ENCODE results near the gene RECK. TPM values are rescaled to one million over a fixed set of nuclear protein-coding genes. Genes with fewer than 3 reads are reported as not detected.
A peak's percentile ranks its signal among the peaks of the same experiment; 100 is the strongest.
"Not testable (repeated sequence)": the region's sequence is repeated elsewhere in the genome, so short reads cannot be mapped to it uniquely, and the experiment has no call there.

The RECK gene, protein sequence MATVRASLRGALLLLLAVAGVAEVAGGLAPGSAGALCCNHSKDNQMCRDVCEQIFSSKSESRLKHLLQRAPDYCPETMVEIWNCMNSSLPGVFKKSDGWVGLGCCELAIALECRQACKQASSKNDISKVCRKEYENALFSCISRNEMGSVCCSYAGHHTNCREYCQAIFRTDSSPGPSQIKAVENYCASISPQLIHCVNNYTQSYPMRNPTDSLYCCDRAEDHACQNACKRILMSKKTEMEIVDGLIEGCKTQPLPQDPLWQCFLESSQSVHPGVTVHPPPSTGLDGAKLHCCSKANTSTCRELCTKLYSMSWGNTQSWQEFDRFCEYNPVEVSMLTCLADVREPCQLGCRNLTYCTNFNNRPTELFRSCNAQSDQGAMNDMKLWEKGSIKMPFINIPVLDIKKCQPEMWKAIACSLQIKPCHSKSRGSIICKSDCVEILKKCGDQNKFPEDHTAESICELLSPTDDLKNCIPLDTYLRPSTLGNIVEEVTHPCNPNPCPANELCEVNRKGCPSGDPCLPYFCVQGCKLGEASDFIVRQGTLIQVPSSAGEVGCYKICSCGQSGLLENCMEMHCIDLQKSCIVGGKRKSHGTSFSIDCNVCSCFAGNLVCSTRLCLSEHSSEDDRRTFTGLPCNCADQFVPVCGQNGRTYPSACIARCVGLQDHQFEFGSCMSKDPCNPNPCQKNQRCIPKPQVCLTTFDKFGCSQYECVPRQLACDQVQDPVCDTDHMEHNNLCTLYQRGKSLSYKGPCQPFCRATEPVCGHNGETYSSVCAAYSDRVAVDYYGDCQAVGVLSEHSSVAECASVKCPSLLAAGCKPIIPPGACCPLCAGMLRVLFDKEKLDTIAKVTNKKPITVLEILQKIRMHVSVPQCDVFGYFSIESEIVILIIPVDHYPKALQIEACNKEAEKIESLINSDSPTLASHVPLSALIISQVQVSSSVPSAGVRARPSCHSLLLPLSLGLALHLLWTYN
- 1 to 10 TPM; 3.7 to 4.3 TPM for total RNA-seq
- polyA plus RNA-seq: 15.0 TPM

DNA sequence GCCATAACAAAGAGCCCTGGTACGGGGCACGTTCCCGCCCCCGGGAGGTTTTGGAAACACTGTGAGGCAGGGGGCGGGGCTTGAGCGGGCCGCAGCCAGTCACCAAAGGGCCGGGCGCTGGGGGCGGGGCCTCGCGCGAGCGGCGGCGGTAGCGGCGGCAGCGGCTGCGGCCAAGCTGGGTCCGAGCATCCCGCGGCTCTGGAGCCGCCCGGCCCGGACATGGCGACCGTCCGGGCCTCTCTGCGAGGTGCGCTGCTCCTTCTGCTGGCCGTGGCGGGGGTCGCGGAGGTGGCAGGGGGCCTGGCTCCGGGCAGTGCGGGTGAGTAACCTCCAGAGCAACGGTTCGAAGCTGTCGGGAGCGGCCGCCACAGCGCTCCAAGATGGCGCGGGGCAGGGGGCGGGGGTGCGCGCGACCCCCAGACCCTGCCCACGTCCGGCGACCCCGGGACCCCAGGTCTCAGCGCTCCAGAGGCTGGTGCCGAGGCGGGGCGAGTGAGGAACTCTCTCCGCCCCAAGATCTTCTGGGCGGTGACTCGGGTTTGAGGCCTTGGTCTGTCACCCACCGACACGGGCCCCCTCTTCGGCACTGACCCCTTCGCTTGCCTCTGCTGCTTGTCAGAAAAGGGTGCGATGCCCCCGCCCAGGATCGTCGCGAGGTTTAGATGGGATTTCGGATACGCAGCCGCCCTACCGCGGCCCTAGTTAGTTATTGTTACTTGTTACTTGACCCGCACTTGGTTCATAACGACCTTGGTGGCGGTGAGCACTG lies at the start of gene RECK:
TSS of gene RECK (plus strand) at position 134 of the 769 bp plus-strand sequence. CDS start at position 220, 86 bp downstream.
- Histone ChIP-seq H3K27me3 (ENCODE audit: insufficient read depth, low read length, poor library complexity, severe bottlenecking) (no peaks in the 10 kb centered on the region), H3K36me3 (ENCODE audit: insufficient read depth, low read length) (no peaks in the 10 kb centered on the region), H3K27ac (ENCODE audit: low read depth, low read length) (peak within 1 kb of the TSS; percentile 25), H3K9me3 (ENCODE audit: low read length) (no peaks in the 10 kb centered on the region), H3K4me1 (ENCODE audit: insufficient read depth, low read length) (peaks cover 25% of the 10 kb centered on the region), H3K4me3 (ENCODE audit: low read length) (peak within 1 kb of the TSS; percentile 68)
- peak; percentile 77 to 86 (median 83) for DNase-seq
- ChIA-PET POLR2A (interaction anchor here (0.8 kb wide), 1 partner anchor 43 kb away, joined by 4 read pairs; no protein-coding TSS in a partner anchor), CTCF (interaction anchor here (1.2 to 3.0 kb wide), 2 partner anchors 14 to 29 kb away, joined by 5 to 14 read pairs; no protein-coding TSS in a partner anchor)
- peak within 1 kb of the TSS; percentile 84 to 97 (median 89) for H3K4me3 Mint-ChIP-seq
- H3K27ac Mint-ChIP-seq: peak within 1 kb of the TSS in 7 of 8 donors; percentile 21 to 94 (median 82)
- no peaks in the 10 kb centered on the region for H3K9me3 Mint-ChIP-seq
- H3K36me3 Mint-ChIP-seq: peaks cover 0 to 4% (median 0%) of the 10 kb centered on the region in 3 donors
- peaks cover 37 to 48% (median 45%) of the 10 kb centered on the region in 3 donors for H3K4me1 Mint-ChIP-seq
- H3K27me3 Mint-ChIP-seq: peaks cover 4 to 9% of the 10 kb centered on the region in 2 donors

GRCh38 chr9:35990155-35990554 lies 46.6 kb upstream of the RECK start:
- CTCF ChIA-PET: no interaction called here
- H3K4me1 ChIP-seq (ENCODE audit: insufficient read depth, low read length): no peaks in the 10 kb centered on the region
- POLR2A ChIA-PET: no interaction called here
- Mint-ChIP-seq H3K9me3 (no peaks in the 10 kb centered on the region), H3K4me1 (no peaks in the 10 kb centered on the region), H3K27ac (no peak overlapping the region), H3K36me3 (peaks cover 0 to 1% (median 0%) of the 10 kb centered on the region in 3 donors), H3K27me3 (peaks cover 23 to 72% of the 10 kb centered on the region in 2 donors), H3K4me3 (no peak overlapping the region)
- no peak for DNase-seq
- H3K27me3 ChIP-seq (ENCODE audit: insufficient read depth, low read length, poor library complexity, severe bottlenecking): no peaks in the 10 kb centered on the region
- H3K36me3 ChIP-seq (ENCODE audit: insufficient read depth, low read length): no peaks in the 10 kb centered on the region
- no peak overlapping the region for H3K4me3 ChIP-seq (ENCODE audit: low read length)
- H3K27ac ChIP-seq (ENCODE audit: low read depth, low read length): no peak overlapping the region
- H3K9me3 ChIP-seq (ENCODE audit: low read length): no peaks in the 10 kb centered on the region

GRCh38 chr9:35993136-35993535 lies 43.6 kb upstream of the RECK start:
- H3K9me3 Mint-ChIP-seq; H3K27me3 ChIP-seq (ENCODE audit: insufficient read depth, low read length, poor library complexity, severe bottlenecking); H3K27ac Mint-ChIP-seq; H3K9me3 ChIP-seq (ENCODE audit: low read length); CTCF ChIA-PET; H3K4me1 Mint-ChIP-seq; H3K4me3 Mint-ChIP-seq; POLR2A ChIA-PET; H3K36me3 ChIP-seq (ENCODE audit: insufficient read depth, low read length); H3K4me3 ChIP-seq (ENCODE audit: low read length); H3K4me1 ChIP-seq (ENCODE audit: insufficient read depth, low read length); DNase-seq; H3K36me3 Mint-ChIP-seq; H3K27ac ChIP-seq (ENCODE audit: low read depth, low read length): not testable (repeated sequence)
- H3K27me3 Mint-ChIP-seq: peaks cover 14 to 79% of the 10 kb centered on the region in 2 donors

GRCh38 chr9:35993976-35994720 lies 42.6 kb upstream of the RECK start:
- Mint-ChIP-seq H3K4me1 (no peaks in the 10 kb centered on the region), H3K36me3 (peaks cover 0 to 4% (median 1%) of the 10 kb centered on the region in 3 donors), H3K27ac (no peak overlapping the region), H3K4me3 (no peak overlapping the region), H3K9me3 (peaks cover 8 to 17% (median 12%) of the 10 kb centered on the region in 5 donors), H3K27me3 (peaks cover 14 to 72% of the 10 kb centered on the region in 2 donors)
- H3K27me3 ChIP-seq (ENCODE audit: insufficient read depth, low read length, poor library complexity, severe bottlenecking): no peaks in the 10 kb centered on the region
- peaks cover 6% of the 10 kb centered on the region for H3K9me3 ChIP-seq (ENCODE audit: low read length)
- no peak for DNase-seq
- POLR2A ChIA-PET: interaction anchor here (0.6 kb wide), 1 partner anchor 179 kb away, joined by 3 read pairs; no protein-coding TSS in a partner anchor
- no peaks in the 10 kb centered on the region for H3K36me3 ChIP-seq (ENCODE audit: insufficient read depth, low read length)
- H3K4me1 ChIP-seq (ENCODE audit: insufficient read depth, low read length): no peaks in the 10 kb centered on the region
- no peak overlapping the region for H3K27ac ChIP-seq (ENCODE audit: low read depth, low read length)
- H3K4me3 ChIP-seq (ENCODE audit: low read length): no peak overlapping the region
- CTCF ChIA-PET: no interaction called here

- H3K36me3 ChIP-seq (ENCODE audit: insufficient read depth, low read length): no peaks in the 10 kb centered on the region
- H3K27ac ChIP-seq (ENCODE audit: low read depth, low read length): no peak overlapping the region
- no peaks in the 10 kb centered on the region for H3K4me1 Mint-ChIP-seq
- H3K9me3 Mint-ChIP-seq: peaks cover 8 to 17% (median 12%) of the 10 kb centered on the region in 5 donors
- H3K27me3 Mint-ChIP-seq: peaks cover 18 to 73% of the 10 kb centered on the region in 2 donors
- no peak for DNase-seq
- no peak overlapping the region for H3K4me3 ChIP-seq (ENCODE audit: low read length)
- CTCF ChIA-PET: interaction anchor here (0.7 to 1.0 kb wide), 2 partner anchors 13 to 40 kb away, joined by 4 read pairs; no protein-coding TSS in a partner anchor
- no peaks in the 10 kb centered on the region for H3K4me1 ChIP-seq (ENCODE audit: insufficient read depth, low read length)
- POLR2A ChIA-PET: interaction anchor here (0.6 kb wide), 1 partner anchor 179 kb away, joined by 3 read pairs; no protein-coding TSS in a partner anchor
- H3K4me3 Mint-ChIP-seq: no peak overlapping the region
- peaks cover 6% of the 10 kb centered on the region for H3K9me3 ChIP-seq (ENCODE audit: low read length)
- no peaks in the 10 kb centered on the region for H3K27me3 ChIP-seq (ENCODE audit: insufficient read depth, low read length, poor library complexity, severe bottlenecking)
- H3K36me3 Mint-ChIP-seq: peaks cover 0 to 4% (median 1%) of the 10 kb centered on the region in 3 donors
- no peak overlapping the region for H3K27ac Mint-ChIP-seq
Measured at GRCh38 chr9:35994959-35995358, 41.8 kb upstream of the RECK start.

DNA sequence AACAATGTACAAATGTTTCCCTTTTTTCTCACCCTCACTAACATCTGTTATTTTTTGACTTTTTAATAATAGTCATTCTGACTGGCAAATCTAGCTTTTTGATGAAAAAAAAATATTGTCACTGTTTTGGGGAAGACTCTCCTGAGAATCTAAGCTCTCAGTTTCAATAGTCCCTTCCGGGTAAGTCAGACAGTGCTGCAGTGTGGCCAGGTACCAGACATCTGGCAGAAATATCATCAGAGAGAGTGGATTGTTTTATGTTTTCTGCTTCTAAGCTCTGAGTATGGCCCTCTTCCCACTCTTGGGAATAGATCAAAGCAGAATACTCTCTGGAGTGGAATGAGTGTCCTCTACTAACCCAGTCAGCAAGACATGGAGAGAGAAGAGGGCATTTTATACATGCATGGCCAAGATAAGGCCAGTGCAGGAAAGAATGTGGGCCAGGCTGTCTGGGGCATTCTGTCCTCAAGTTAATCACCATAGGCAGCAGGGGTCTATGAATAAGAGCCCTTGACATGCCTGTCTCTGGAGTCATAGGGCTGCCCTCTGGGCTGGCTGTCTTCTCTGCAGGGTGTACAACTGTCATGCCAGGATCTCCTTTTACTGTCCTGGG lies 40.2 kb upstream of the RECK start:
- Histone ChIP-seq H3K27me3 (ENCODE audit: insufficient read depth, low read length, poor library complexity, severe bottlenecking) (no peaks in the 10 kb centered on the region), H3K36me3 (ENCODE audit: insufficient read depth, low read length) (no peaks in the 10 kb centered on the region), H3K9me3 (ENCODE audit: low read length) (peaks cover 6% of the 10 kb centered on the region), H3K4me1 (ENCODE audit: insufficient read depth, low read length) (no peaks in the 10 kb centered on the region), H3K27ac (ENCODE audit: low read depth, low read length) (no peak overlapping the region), H3K4me3 (ENCODE audit: low read length) (no peak overlapping the region)
- peaks cover 0 to 4% (median 1%) of the 10 kb centered on the region in 3 donors for H3K36me3 Mint-ChIP-seq
- POLR2A ChIA-PET: interaction anchor here (0.7 kb wide), 1 partner anchor 448 kb away, joined by 4 read pairs; no protein-coding TSS in a partner anchor
- H3K27ac Mint-ChIP-seq: no peak overlapping the region
- CTCF ChIA-PET: no interaction called here
- no peak for DNase-seq
- no peaks in the 10 kb centered on the region for H3K4me1 Mint-ChIP-seq
- H3K27me3 Mint-ChIP-seq: peaks cover 18 to 69% of the 10 kb centered on the region in 2 donors
- H3K9me3 Mint-ChIP-seq: peaks cover 8 to 17% (median 12%) of the 10 kb centered on the region in 5 donors
- H3K4me3 Mint-ChIP-seq: no peak overlapping the region

Data from CD8-positive, alpha-beta memory T cell (primary cell).